Measurements from ENCODE around the gene ZBTB48. TPM values are rescaled to one million over a fixed set of nuclear protein-coding genes. Genes with fewer than 3 reads are reported as not detected.

Gene ZBTB48
- polyA plus RNA-seq, 1 experiment = 7.5 TPM

DNA sequence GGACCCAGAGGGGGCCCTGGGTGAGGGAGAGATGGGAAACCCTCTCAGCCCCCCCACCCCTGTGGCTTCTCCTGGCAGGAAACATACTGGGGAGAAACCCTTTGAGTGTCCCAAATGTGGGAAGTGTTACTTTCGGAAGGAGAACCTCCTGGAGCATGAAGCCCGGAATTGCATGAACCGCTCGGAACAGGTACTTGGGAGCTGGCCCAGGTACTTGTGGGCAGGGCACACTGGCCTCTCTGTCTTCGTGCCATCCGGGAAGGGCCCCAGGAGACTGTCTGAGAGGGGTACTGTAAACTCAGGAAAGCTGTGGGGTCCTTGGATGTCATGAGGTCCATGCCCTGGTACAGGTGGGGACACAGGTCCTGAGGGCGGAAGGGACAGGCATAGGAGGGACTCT lies 6.0 kb downstream of the ZBTB48 start:
- Histone ChIP-seq H3K9me3 (ENCODE audit: control insufficient read depth, insufficient read depth, low read length) (no peaks in the 10 kb centered on the region), H3K4me3 (ENCODE audit: low read depth, low read length) (no peak overlapping the region), H3K27me3 (ENCODE audit: control insufficient read depth, insufficient read depth, low read length) (no peaks in the 10 kb centered on the region), H3K27ac (ENCODE audit: low read depth, low read length) (no peak overlapping the region)
- no peak for DNase-seq (ENCODE audit: low read depth, low spot score)
- CTCF ChIA-PET = no interaction called here
- TF ChIP-seq, protein P1, sequence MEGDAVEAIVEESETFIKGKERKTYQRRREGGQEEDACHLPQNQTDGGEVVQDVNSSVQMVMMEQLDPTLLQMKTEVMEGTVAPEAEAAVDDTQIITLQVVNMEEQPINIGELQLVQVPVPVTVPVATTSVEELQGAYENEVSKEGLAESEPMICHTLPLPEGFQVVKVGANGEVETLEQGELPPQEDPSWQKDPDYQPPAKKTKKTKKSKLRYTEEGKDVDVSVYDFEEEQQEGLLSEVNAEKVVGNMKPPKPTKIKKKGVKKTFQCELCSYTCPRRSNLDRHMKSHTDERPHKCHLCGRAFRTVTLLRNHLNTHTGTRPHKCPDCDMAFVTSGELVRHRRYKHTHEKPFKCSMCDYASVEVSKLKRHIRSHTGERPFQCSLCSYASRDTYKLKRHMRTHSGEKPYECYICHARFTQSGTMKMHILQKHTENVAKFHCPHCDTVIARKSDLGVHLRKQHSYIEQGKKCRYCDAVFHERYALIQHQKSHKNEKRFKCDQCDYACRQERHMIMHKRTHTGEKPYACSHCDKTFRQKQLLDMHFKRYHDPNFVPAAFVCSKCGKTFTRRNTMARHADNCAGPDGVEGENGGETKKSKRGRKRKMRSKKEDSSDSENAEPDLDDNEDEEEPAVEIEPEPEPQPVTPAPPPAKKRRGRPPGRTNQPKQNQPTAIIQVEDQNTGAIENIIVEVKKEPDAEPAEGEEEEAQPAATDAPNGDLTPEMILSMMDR (IDR thresholded peaks at IDR 0.05; ENCODE audit: low read depth, low read length) = no peak
- POLR2A ChIA-PET = no interaction called here

GRCh38 chr1:6586404-6586816 lies 6.6 kb downstream of the ZBTB48 start:
- H3K4me3 ChIP-seq (ENCODE audit: low read depth, low read length) = no peak overlapping the region
- CTCF ChIA-PET = no interaction called here
- no peak overlapping the region for H3K27ac ChIP-seq (ENCODE audit: low read depth, low read length)
- TF ChIP-seq, protein P1 (IDR thresholded peaks at IDR 0.05; ENCODE audit: low read depth, low read length) = no peak
- no peaks in the 10 kb centered on the region for H3K9me3 ChIP-seq (ENCODE audit: control insufficient read depth, insufficient read depth, low read length)
- H3K27me3 ChIP-seq (ENCODE audit: control insufficient read depth, insufficient read depth, low read length) = no peaks in the 10 kb centered on the region
- POLR2A ChIA-PET = interaction anchor here (1.6 kb wide), 1 partner anchor 16 kb away, joined by 6 read pairs; the partner anchor contains the start of gene KLHL21
- no peak for DNase-seq (ENCODE audit: low read depth, low spot score)

GRCh38 chr1:6587261-6588005 lies 7.6 kb downstream of the ZBTB48 start:
- no peak overlapping the region for H3K4me3 ChIP-seq (ENCODE audit: low read depth, low read length)
- DNase-seq (ENCODE audit: low read depth, low spot score) = no peak
- no peaks in the 10 kb centered on the region for H3K27me3 ChIP-seq (ENCODE audit: control insufficient read depth, insufficient read depth, low read length)
- POLR2A ChIA-PET = interaction anchor here (1.6 kb wide), 1 partner anchor 15 kb away, joined by 6 read pairs; the partner anchor contains the start of gene KLHL21
- TF ChIP-seq, protein P1 (IDR thresholded peaks at IDR 0.05; ENCODE audit: low read depth, low read length) = no peak
- H3K27ac ChIP-seq (ENCODE audit: low read depth, low read length) = no peak overlapping the region
- CTCF ChIA-PET = no interaction called here
- H3K9me3 ChIP-seq (ENCODE audit: control insufficient read depth, insufficient read depth, low read length) = no peaks in the 10 kb centered on the region

GRCh38 chr1:6588128-6588892 lies 8.5 kb downstream of the ZBTB48 start:
- Histone ChIP-seq H3K9me3 (ENCODE audit: control insufficient read depth, insufficient read depth, low read length) (no peaks in the 10 kb centered on the region), H3K27ac (ENCODE audit: low read depth, low read length) (no peak overlapping the region), H3K4me3 (ENCODE audit: low read depth, low read length) (no peak overlapping the region), H3K27me3 (ENCODE audit: control insufficient read depth, insufficient read depth, low read length) (no peaks in the 10 kb centered on the region)
- no peak for DNase-seq (ENCODE audit: low read depth, low spot score)
- CTCF ChIA-PET = no interaction called here
- POLR2A ChIA-PET = interaction anchor here (1.1 to 1.6 kb wide), 3 partner anchors 10 to 14 kb away, joined by 3 to 6 read pairs (median 5); partner anchors contain the start of gene KLHL21
- TF ChIP-seq, protein P1 (IDR thresholded peaks at IDR 0.05; ENCODE audit: low read depth, low read length) = no peak

Measured in AG04450 (cell line).